GM12891 (cell line): Measurements from ENCODE around the gene MEF2B. TPM values are rescaled to one million over a fixed set of nuclear protein-coding genes. Genes with fewer than 3 reads are reported as not detected.

Experiments
- DNase-seq: peaks from one replicate; pipeline ENCODE4 v3.0.0; 2011; ENCODE audit warnings: low spot score; ENCODE audit not compliant: insufficient read length
- FAIRE-seq: peaks from 2 replicates; lab custom pipeline; 2011; peaks lifted over from hg19 to GRCh38; lab: Jason Lieb, UNC
- PAX5 ChIP-seq: IDR thresholded peaks from 2 replicates; pipeline ENCODE4 v1.6.1; 2011; ENCODE audit warnings: low read length, moderate library complexity, mild to moderate bottlenecking; ENCODE audit not compliant: insufficient read depth, severe bottlenecking
- POLR2A ChIP-seq: IDR thresholded peaks from 2 replicates; pipeline ENCODE4 v1.6.1; 2011; ENCODE audit warnings: low read depth, low read length, control low read depth
- POLR2AphosphoS5 ChIP-seq: IDR thresholded peaks from 2 replicates; pipeline ENCODE4 v1.6.1; 2011; ENCODE audit warnings: low read depth, low read length, control low read depth
- POU2F2 ChIP-seq: IDR thresholded peaks from 2 replicates; pipeline ENCODE4 v1.6.1; 2011; ENCODE audit warnings: low read depth, mild to moderate bottlenecking, control low read depth, low read length, moderate library complexity
- SPI1 ChIP-seq: IDR thresholded peaks from 2 replicates; pipeline ENCODE4 v1.6.1; 2011; ENCODE audit warnings: low read depth, low read length, control low read depth
- TAF1 ChIP-seq: IDR thresholded peaks from 2 replicates; pipeline ENCODE4 v1.6.1; 2011; ENCODE audit warnings: low read depth, low read length, control low read depth
- polyA plus RNA-seq: library from polyadenylated mRNA; unstranded; fragments of >200 nt; gene quantifications from one replicate; pipeline ENCODE4 v1.2.1, GENCODE V29; 2012; ENCODE audit warnings: low read depth, missing spikeins, inconsistent platforms; ENCODE audit not compliant: missing spikeins

MEF2B gene
- 64.8 TPM for polyA plus RNA-seq

GRCh38 chr19:19170053-19170872 lies at the start of gene MEF2B:
Gene MEF2B (minus strand): TSS chr19:19170263. CDS start chr19:19150735, 19,528 bp downstream.
- FAIRE-seq = peak; percentile 96
- TF ChIP-seq SPI1 (no peak), POU2F2 (peak; percentile 97), POLR2A (peak; percentile 92), TAF1 (peak; percentile 82), PAX5 (no peak), POLR2AphosphoS5 (peak; percentile 92)
- DNase-seq = peak; percentile 94

- FAIRE-seq (no peak), DNase-seq (no peak)
- TF ChIP-seq POU2F2 (no peak), SPI1 (no peak), TAF1 (no peak), POLR2AphosphoS5 (no peak), POLR2A (no peak), PAX5 (no peak)
Observed at GRCh38 chr19:19218911-19219310, 48.8 kb upstream of the MEF2B start.

DNA sequence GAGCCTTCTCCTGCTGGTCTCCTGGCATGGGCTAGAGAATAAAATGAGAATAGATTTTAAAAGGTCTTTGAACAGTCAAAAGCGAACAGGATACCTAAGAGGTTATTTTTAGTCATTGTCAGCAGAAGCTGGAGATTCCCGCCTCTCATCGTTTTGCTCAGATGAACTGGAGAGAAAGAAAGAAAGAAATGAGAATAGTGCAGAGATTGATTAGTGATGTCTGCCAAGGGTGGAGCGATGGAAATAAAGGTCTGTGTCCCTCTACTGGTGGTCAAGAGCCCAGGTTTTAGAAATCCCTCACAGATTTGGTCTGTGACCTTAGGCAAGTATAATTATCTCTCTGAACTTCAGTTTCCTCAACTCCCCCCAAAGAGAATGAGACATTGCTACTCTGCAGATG lies 47.0 kb upstream of the MEF2B start:
- TF ChIP-seq PAX5 = no peak
- DNase-seq (no peak), FAIRE-seq (no peak)

DNA sequence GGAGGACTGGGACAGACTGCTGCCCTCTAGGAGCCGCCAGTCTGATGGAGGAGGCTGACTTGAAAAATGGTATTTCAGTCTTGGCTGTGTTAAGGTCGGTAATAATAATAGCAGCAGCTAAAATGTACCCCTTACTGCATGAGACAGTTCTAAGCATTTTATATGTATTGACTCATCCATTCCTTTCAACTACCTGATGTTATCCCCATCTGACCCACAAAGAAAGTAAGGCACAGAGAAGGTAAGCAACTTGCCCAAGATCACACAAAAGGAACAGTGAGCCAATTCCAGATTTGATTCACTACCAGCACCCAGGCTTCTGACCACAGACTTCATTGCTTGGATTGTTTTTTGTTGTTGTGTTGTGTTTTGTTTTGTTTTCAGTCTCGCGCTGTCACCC lies 45.7 kb upstream of the MEF2B start:
- FAIRE-seq = no peak
- no peak for DNase-seq
- TF ChIP-seq SPI1 = no peak
- no peak for TF ChIP-seq POU2F2
- TF ChIP-seq POLR2AphosphoS5 = no peak
- TF ChIP-seq POLR2A = no peak
- TF ChIP-seq PAX5 = no peak
- TF ChIP-seq TAF1 = no peak

DNA sequence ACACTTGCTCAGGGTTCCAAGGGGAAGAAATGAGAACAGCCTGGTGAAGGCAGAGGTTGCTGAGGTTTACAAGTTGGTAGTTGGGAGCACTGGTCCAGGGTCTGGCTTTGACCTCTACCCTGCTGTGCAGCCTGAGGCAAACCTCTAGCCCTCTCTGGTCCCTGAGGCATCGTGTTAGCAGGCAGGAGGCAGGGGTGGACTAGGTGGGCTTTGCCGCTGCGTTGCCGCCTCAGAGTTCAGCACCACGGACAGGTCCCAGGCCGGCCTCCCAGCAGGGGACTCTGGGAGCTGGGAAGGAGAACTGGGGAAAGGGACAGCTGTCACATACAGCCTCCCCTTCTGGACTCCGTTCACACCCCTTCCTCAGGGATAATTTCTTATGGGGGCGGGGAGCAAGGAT lies 44.8 kb upstream of the MEF2B start:
- no peak for TF ChIP-seq PAX5
- no peak for TF ChIP-seq TAF1
- no peak for TF ChIP-seq SPI1
- TF ChIP-seq POLR2AphosphoS5 = no peak
- no peak for TF ChIP-seq POU2F2
- no peak for TF ChIP-seq POLR2A
- FAIRE-seq (no peak), DNase-seq (no peak)

DNA sequence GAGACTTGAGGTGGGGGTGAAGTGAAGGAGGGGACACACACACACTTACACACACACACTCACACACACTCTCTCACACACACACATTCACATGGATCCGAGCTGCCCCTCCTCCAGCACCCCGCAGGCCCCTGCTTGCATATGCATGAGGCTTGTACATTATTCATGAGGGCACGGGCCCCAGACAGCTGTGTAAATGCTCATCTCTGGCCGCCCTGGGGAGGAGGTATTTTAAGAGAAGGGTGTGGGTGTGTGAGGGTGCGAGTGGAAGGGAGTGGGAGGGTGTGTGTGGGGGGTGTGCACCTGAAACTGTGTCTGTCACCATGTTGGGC lies 44.1 kb upstream of the MEF2B start:
- FAIRE-seq (peak; percentile 9), DNase-seq (no peak)
- TF ChIP-seq POU2F2 = peak; percentile 98
- no peak for TF ChIP-seq SPI1
- no peak for TF ChIP-seq TAF1

DNA sequence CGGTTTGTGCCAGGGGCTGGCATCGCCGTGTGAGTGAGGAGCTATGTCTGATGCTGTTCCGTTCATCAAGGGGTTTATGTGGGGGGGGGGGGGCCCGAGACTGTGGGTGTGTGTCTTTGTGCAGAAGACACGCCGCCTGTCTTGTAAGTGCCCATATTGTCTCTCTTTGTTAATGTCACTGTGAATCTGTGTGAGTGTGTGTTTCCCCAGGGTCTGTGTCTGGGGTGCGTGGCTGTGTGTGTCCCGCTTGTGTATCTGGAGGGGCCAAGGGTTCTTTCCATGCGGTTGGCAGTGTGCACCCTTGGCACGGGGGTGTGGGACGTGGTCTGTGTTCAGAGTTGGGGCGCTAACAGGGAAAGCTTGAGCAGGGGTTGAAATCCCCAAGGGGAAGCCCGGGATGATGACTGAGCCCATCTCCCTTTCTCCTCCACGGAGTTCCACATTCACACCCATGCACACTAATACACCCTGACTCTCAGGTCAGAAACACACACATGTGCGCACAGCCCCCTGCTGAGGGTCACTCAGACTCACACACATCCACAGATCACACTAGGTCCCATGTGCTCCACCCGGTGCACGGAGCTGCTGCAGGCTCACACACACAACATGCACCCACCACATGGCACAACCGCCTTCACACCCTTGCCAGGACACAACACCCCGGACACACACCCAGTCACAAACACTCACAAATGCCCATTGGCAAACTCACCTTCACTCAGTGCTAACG lies 43.5 kb upstream of the MEF2B start:
- TF ChIP-seq PAX5 = no peak
- TF ChIP-seq SPI1 = no peak
- TF ChIP-seq POU2F2 = no peak
- FAIRE-seq (no peak), DNase-seq (no peak)

GRCh38 chr19:19212916-19213315 lies 42.9 kb upstream of the MEF2B start:
- TF ChIP-seq SPI1 (no peak), PAX5 (no peak)
- DNase-seq = no peak
- FAIRE-seq = no peak

- no peak for DNase-seq
- no peak for TF ChIP-seq PAX5
- no peak for TF ChIP-seq POLR2A
- FAIRE-seq = no peak
Observed at GRCh38 chr19:19211499-19212420, 41.7 kb upstream of the MEF2B start, which contains the start of gene NCAN. Gene NCAN (plus strand): TSS chr19:19211958. CDS start chr19:19216954, 4,996 bp downstream.

- TF ChIP-seq SPI1 = no peak
- no peak for TF ChIP-seq POLR2A
- TF ChIP-seq PAX5 = no peak
- no peak for TF ChIP-seq TAF1
- no peak for TF ChIP-seq POLR2AphosphoS5
- no peak for TF ChIP-seq POU2F2
- DNase-seq (no peak), FAIRE-seq (no peak)
Observed at GRCh38 chr19:19209372-19209771, 39.3 kb upstream of the MEF2B start.
